GM06990 (cell line): ENCODE results near the gene USF2.
A peak's percentile ranks its signal among the peaks of the same experiment; 100 is the strongest.
"Not testable (repeated sequence)": the region's sequence is repeated elsewhere in the genome, so short reads cannot be mapped to it uniquely, and the experiment has no call there.

Source experiments
- DNase-seq: peaks from one replicate; pipeline ENCODE4 v3.0.0-alpha.2; 2011; ENCODE audit not compliant: insufficient read length; ENCODE audit errors: extremely low read depth
- H3K27me3 ChIP-seq: replicated peaks from 2 replicates; pipeline ENCODE4 v1.6.0; 2011; ENCODE audit warnings: low read length; ENCODE audit not compliant: control insufficient read depth, insufficient read depth
- H3K36me3 ChIP-seq: 2 replicates; pipeline ENCODE4 v1.5.1; 2011; ENCODE audit warnings: low read length; ENCODE audit not compliant: control insufficient read depth, insufficient read depth
- H3K4me3 ChIP-seq: replicated peaks from 2 replicates; pipeline ENCODE4 v1.5.1; 2011; ENCODE audit warnings: low read depth, mild to moderate bottlenecking, control low read depth, low read length
- CTCF ChIP-seq: IDR thresholded peaks from 2 replicates; pipeline ENCODE4 v1.5.1; 2011; ENCODE audit warnings: low read length, control low read depth, mild to moderate bottlenecking, inconsistent platforms; ENCODE audit not compliant: insufficient read depth, poor library complexity, severe bottlenecking

Gene USF2, protein sequence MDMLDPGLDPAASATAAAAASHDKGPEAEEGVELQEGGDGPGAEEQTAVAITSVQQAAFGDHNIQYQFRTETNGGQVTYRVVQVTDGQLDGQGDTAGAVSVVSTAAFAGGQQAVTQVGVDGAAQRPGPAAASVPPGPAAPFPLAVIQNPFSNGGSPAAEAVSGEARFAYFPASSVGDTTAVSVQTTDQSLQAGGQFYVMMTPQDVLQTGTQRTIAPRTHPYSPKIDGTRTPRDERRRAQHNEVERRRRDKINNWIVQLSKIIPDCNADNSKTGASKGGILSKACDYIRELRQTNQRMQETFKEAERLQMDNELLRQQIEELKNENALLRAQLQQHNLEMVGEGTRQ

GRCh38 chr19:35268536-35269437 lies at the start of gene USF2:
USF2 (plus strand) TSS chr19:35268962; CDS start chr19:35269102, 140 bp downstream.
- Histone ChIP-seq H3K27me3 (no peaks in the 10 kb centered on the region), H3K36me3 (peaks cover 23% of the 10 kb centered on the region), H3K4me3 (peak within 1 kb of the TSS; percentile 85)
- peak; percentile 68 for DNase-seq
- no peak for TF ChIP-seq CTCF

DNA sequence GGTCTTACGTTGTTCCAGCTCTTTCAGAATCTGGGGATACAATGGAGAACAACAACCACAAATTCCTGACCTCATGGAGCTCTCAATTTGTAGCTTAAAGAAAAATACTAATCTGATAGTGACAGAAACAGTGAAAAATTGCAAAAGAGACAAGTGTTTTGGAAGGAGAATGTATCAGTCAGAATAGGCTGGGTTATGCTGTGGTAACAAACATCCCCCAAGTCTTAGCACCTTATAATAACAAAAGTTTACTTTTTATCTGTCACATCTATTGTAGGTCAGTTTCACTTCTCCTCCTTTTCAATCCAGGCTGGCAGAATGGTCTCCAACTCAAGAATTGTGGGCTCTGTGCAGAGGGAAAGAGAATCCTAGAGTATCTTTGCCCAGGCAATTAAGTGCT lies 49.8 kb upstream of the USF2 start:
- no peak overlapping the region for H3K4me3 ChIP-seq
- no peak for DNase-seq
- H3K36me3 ChIP-seq = no peaks in the 10 kb centered on the region
- no peak for TF ChIP-seq CTCF
- H3K27me3 ChIP-seq = no peaks in the 10 kb centered on the region

DNA sequence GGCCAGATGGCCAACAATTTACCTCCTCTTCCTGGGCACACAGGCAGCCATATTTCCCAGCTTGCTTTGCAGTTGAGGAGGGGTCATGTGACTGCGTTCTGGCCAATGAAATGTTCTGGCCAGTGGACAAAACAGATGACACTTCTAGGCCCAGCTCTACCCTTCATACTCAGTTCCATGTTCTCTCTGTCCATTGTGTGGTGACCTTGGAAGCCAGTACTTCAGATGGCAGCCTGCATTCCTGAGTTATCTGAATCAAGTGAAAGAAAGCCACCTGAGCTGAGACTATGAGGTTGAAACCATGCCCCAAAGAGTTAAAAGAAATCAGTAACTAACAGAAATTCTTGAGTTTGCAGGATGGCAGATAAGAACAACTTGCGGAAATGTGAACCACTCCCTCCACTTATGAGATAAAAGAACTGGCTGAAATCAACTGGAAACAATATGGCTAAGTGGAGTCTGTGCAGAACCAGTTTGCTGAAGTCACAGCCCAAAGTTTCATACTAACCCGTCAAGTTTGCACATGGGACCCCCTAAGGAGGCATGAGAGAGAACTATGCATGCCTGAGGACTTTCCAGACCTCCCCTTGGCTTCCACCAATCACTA lies 48.3 kb upstream of the USF2 start:
- Histone ChIP-seq H3K4me3 (no peak overlapping the region), H3K27me3 (no peaks in the 10 kb centered on the region), H3K36me3 (no peaks in the 10 kb centered on the region)
- TF ChIP-seq CTCF = no peak
- DNase-seq = no peak

DNA sequence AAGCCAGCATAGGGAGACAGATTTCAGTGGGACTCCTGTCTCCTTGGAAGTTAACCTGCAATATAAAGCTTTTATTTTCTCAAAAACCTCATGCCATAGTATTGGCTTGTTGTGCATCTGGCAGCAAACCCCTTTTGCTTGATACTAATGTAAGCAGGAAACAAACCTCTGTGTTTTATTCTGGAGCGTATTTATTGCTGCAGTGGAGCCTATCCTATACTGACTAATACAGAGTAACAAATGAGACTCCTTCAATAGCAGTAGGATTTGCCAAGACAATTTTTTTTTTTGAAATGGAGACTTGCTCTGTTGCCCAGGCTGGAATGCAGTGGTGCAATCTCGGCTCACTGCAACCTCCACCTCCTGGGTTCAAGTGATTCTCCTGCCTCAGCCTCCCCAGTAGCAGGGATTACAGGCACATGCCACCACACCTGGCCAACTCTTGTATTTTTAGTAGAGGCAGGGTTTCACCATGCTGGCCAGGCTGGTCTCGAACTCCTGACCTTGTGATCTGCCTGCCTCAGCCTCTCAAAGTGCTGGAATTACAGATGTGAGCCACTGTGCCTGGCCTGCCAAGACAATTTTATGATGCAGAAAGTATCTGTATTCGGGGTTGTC lies 47.7 kb upstream of the USF2 start:
- not testable (repeated sequence) for H3K36me3 ChIP-seq, DNase-seq, H3K4me3 ChIP-seq, H3K27me3 ChIP-seq

DNA sequence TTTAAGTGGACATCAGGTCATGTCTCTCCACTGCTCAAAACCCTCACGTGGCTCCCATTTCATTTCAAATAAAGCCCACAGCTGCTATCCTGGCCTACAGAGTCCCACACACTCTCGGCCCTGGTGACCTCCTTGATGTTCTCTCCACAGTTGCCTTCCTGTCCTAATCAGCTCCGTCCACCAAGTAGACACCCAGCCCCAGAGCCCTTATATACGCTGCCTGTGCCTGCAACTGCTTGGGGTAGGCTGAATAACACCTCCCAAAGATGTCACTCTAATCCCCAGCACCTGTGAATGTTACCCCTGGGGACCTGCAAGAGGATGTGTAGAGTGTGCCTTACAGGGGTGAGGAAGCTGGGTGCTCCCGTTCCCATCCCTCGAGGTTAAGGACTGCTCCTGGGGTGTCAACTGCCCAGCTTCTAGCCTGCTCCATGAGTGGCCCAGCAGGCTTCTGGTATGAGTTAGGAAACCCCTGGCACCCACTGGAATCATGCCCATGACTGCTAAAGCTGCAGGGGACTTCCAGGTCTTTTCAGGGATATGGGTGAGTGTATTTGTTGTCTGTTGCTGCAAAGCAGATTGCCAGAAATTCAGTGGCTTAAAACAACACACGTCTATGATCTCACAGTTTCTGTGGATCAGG lies 46.3 kb upstream of the USF2 start:
- H3K36me3 ChIP-seq = no peaks in the 10 kb centered on the region
- no peak overlapping the region for H3K4me3 ChIP-seq
- no peak for DNase-seq
- TF ChIP-seq CTCF = no peak
- no peaks in the 10 kb centered on the region for H3K27me3 ChIP-seq
